ENCODE measurements around the gene CNTNAP4. TPM values are rescaled to one million over a fixed set of nuclear protein-coding genes. Genes with fewer than 3 reads are reported as not detected.

Gene CNTNAP4
- total and polyA plus RNA-seq, 10 of the 15 experiments (the other 5 are each of a cell fraction or from before 2014, with no cell fraction given) = 0.45 to 1.9 (median 0.90) TPM

DNA sequence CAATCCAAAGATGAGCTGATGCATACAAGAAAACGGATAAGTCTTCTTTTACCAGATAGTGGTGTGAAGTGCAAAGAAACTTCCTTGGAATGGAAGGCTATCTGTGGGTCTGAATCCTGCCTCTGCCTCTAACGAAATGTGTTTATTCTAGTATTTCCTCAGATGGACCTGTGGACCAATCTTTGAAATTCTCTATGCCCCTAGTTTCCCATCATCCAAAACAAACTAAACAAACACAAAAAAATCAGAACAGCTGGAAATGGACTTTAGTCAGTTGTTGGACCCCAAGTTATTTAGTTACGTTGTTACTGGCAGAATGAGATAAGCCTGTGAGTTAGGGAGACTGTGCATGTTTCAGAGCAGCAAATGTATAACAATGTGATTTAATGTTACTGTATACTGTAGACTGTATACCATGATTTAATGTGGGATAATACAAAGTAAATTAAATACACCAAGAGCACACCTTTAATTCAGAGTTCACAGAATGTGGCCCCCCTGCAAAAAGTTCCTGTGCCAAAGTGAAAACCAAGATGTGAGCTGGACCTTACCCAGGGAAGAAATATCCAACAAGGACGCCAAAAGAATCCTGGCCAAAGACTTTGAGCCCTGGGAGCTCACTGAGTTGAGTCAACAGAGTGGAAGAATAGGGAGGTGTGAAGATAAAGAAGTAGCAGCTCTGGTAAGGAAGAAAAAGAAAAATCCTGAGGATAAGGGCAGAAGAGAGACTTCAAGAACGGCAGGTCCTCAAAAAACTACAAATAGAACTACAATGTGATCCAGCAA, 255.2 kb downstream of the CNTNAP4 start:
- H3K79me2 ChIP-seq (ENCODE audit: control insufficient read depth, insufficient read depth, low read length) = no peaks in the 10 kb centered on the region
- BruUV-seq (replicated peaks) = no TSS peak
- RAD21 ChIA-PET (ENCODE audit: unreplicated experiment) = no interaction called here
- TF ChIP-seq SMAD1 (IDR thresholded peaks at IDR 0.05; ENCODE audit: low read depth, partially characterized antibody) = no peak
- H3K27me3 ChIP-seq (replicated peaks in 1 of 2; ENCODE audit: control insufficient read depth in 2 of 2, insufficient read depth in 2 of 2, low read length in 1 of 2) = no peaks in the 10 kb centered on the region
- intact Hi-C loops (cut with micrococcal nuclease; ENCODE audit: unreplicated experiment) (no loop called here), in situ Hi-C loops (cut with MboI) (no loop called here)
- no peaks in the 10 kb centered on the region for H3K36me3 ChIP-seq (ENCODE audit: control insufficient read depth in 2 of 2, insufficient read depth in 2 of 2, low read length in 1 of 2)
- no peak overlapping the region for H3K27ac ChIP-seq (ENCODE audit: control insufficient read depth, insufficient read depth)
- DNase-seq (ENCODE audit: low read depth, low spot score) (no peak), FAIRE-seq (no peak), ATAC-seq (no peak)
- no peak overlapping the region for H3K4me3 ChIP-seq
- CTCF ChIA-PET = no interaction called here
- SMC1A ChIA-PET (ENCODE audit: uncharacterized antibody, unreplicated experiment) = interaction anchor here (0.8 to 1.9 kb wide), 2 partner anchors 11 to 258 kb away, joined by 3 to 6 read pairs; no protein-coding TSS in a partner anchor
- H4K20me1 ChIP-seq (ENCODE audit: control insufficient read depth, insufficient read depth) = no peaks in the 10 kb centered on the region
- H3K4me1 ChIP-seq (ENCODE audit: control insufficient read depth, insufficient read depth, low read length) = no peaks in the 10 kb centered on the region
- no peak overlapping the region for H3K9ac ChIP-seq (ENCODE audit: control insufficient read depth, insufficient read depth, low read length)
- no peak overlapping the region for H3K4me2 ChIP-seq (ENCODE audit: control insufficient read depth, insufficient read depth)
- POLR2A ChIA-PET = no interaction called here
- no peak overlapping the region for H2AFZ ChIP-seq (ENCODE audit: control insufficient read depth, low read depth, low read length)
- no peaks in the 10 kb centered on the region for H3K9me3 ChIP-seq (replicated peaks; ENCODE audit: control insufficient read depth, insufficient read depth, low read length)
- WGBS (ENCODE audit: insufficient coverage, insufficient replicate concordance, low lambda C conversion rate, missing lambda C conversion rate) = 13% methylated on average over 5 of the region's 5 CpGs

DNA sequence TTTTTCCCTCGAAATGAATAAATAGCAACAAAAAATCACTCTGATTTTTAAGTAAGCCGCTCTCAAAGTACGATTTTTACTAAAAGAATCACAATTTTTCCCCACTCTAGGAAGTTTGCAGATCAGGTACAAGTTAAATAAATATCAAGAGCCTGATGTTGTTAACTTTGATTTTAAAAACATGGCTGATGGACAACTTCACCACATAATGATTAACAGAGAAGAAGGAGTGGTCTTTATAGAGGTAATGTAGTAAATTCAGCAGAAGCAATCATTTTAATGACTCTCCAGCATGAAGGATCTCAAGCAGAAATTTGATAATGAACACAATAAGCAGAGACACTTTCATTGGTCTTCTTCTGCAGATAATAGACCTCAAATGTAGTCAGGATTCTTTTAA, 262.4 kb downstream of the CNTNAP4 start:
- CTCF ChIA-PET = no interaction called here
- H3K27me3 ChIP-seq (replicated peaks in 1 of 2; ENCODE audit: control insufficient read depth in 2 of 2, insufficient read depth in 2 of 2, low read length in 1 of 2) = no peaks in the 10 kb centered on the region
- no peak for FAIRE-seq
- no TSS peak for BruUV-seq (replicated peaks)
- SMC1A ChIA-PET (ENCODE audit: uncharacterized antibody, unreplicated experiment) = no interaction called here
- 1% methylated on average over 3 of the region's 3 CpGs for WGBS (ENCODE audit: insufficient coverage, insufficient replicate concordance, low lambda C conversion rate, missing lambda C conversion rate)
- no peaks in the 10 kb centered on the region for H3K36me3 ChIP-seq (ENCODE audit: control insufficient read depth in 2 of 2, insufficient read depth in 2 of 2, low read length in 1 of 2)
- no peak overlapping the region for H3K9ac ChIP-seq (ENCODE audit: control insufficient read depth, insufficient read depth, low read length)
- H2AFZ ChIP-seq (ENCODE audit: control insufficient read depth, low read depth, low read length) = no peak overlapping the region
- DNase-seq (ENCODE audit: low read depth, low spot score) = no peak
- H3K9me3 ChIP-seq (replicated peaks; ENCODE audit: control insufficient read depth, insufficient read depth, low read length) = no peaks in the 10 kb centered on the region
- no peak for ATAC-seq
- H3K4me2 ChIP-seq (ENCODE audit: control insufficient read depth, insufficient read depth) = no peak overlapping the region
- RAD21 ChIA-PET (ENCODE audit: unreplicated experiment) = no interaction called here
- H3K27ac ChIP-seq (ENCODE audit: control insufficient read depth, insufficient read depth) = no peak overlapping the region
- POLR2A ChIA-PET = no interaction called here
- intact Hi-C loops (cut with micrococcal nuclease; ENCODE audit: unreplicated experiment) (no loop called here), in situ Hi-C loops (cut with MboI) (no loop called here)
- no peak overlapping the region for H3K4me3 ChIP-seq
- no peaks in the 10 kb centered on the region for H4K20me1 ChIP-seq (ENCODE audit: control insufficient read depth, insufficient read depth)
- H3K79me2 ChIP-seq (ENCODE audit: control insufficient read depth, insufficient read depth, low read length) = no peaks in the 10 kb centered on the region
- H3K4me1 ChIP-seq (ENCODE audit: control insufficient read depth, insufficient read depth, low read length) = no peaks in the 10 kb centered on the region
- TF ChIP-seq SPI1 (IDR thresholded peaks at IDR 0.05; ENCODE audit: borderline replicate concordance, insufficient read depth, low read depth, low read length) (no peak), NFXL1 (IDR thresholded peaks at IDR 0.05; ENCODE audit: borderline replicate concordance) (no peak), GABPA (IDR thresholded peaks at IDR 0.05; ENCODE audit: low read depth) (no peak), MEF2B (IDR thresholded peaks at IDR 0.05; ENCODE audit: partially characterized antibody, poor library complexity, severe bottlenecking) (no peak), MXI1 (IDR thresholded peaks at IDR 0.05; ENCODE audit: low read depth, low read length) (no peak)
- TF ChIP-seq, protein P1, sequence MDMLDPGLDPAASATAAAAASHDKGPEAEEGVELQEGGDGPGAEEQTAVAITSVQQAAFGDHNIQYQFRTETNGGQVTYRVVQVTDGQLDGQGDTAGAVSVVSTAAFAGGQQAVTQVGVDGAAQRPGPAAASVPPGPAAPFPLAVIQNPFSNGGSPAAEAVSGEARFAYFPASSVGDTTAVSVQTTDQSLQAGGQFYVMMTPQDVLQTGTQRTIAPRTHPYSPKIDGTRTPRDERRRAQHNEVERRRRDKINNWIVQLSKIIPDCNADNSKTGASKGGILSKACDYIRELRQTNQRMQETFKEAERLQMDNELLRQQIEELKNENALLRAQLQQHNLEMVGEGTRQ (IDR thresholded peaks at IDR 0.05; ENCODE audit: borderline replicate concordance, low read depth, low read length) = no peak
- TF ChIP-seq, protein P2, sequence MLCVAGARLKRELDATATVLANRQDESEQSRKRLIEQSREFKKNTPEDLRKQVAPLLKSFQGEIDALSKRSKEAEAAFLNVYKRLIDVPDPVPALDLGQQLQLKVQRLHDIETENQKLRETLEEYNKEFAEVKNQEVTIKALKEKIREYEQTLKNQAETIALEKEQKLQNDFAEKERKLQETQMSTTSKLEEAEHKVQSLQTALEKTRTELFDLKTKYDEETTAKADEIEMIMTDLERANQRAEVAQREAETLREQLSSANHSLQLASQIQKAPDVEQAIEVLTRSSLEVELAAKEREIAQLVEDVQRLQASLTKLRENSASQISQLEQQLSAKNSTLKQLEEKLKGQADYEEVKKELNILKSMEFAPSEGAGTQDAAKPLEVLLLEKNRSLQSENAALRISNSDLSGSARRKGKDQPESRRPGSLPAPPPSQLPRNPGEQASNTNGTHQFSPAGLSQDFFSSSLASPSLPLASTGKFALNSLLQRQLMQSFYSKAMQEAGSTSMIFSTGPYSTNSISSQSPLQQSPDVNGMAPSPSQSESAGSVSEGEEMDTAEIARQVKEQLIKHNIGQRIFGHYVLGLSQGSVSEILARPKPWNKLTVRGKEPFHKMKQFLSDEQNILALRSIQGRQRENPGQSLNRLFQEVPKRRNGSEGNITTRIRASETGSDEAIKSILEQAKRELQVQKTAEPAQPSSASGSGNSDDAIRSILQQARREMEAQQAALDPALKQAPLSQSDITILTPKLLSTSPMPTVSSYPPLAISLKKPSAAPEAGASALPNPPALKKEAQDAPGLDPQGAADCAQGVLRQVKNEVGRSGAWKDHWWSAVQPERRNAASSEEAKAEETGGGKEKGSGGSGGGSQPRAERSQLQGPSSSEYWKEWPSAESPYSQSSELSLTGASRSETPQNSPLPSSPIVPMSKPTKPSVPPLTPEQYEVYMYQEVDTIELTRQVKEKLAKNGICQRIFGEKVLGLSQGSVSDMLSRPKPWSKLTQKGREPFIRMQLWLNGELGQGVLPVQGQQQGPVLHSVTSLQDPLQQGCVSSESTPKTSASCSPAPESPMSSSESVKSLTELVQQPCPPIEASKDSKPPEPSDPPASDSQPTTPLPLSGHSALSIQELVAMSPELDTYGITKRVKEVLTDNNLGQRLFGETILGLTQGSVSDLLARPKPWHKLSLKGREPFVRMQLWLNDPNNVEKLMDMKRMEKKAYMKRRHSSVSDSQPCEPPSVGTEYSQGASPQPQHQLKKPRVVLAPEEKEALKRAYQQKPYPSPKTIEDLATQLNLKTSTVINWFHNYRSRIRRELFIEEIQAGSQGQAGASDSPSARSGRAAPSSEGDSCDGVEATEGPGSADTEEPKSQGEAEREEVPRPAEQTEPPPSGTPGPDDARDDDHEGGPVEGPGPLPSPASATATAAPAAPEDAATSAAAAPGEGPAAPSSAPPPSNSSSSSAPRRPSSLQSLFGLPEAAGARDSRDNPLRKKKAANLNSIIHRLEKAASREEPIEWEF (IDR thresholded peaks at IDR 0.05; ENCODE audit: insufficient replicate concordance, low read depth, low read length) = no peak

All from GM12878 (cell line).